Fibroblast of skin of left biceps (primary cell): Measurements from ENCODE around the gene BATF3.
"Not testable (repeated sequence)": the region's sequence is repeated elsewhere in the genome, so short reads cannot be mapped to it uniquely, and the experiment has no call there.

Experiments used
- DNase-seq, 2 experiments: peaks; one replicate each; pipeline ENCODE4 v3.0.0-alpha.2; 2013; ENCODE audit warnings: low read depth in 2 of 2

BATF3 gene, protein sequence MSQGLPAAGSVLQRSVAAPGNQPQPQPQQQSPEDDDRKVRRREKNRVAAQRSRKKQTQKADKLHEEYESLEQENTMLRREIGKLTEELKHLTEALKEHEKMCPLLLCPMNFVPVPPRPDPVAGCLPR

DNA sequence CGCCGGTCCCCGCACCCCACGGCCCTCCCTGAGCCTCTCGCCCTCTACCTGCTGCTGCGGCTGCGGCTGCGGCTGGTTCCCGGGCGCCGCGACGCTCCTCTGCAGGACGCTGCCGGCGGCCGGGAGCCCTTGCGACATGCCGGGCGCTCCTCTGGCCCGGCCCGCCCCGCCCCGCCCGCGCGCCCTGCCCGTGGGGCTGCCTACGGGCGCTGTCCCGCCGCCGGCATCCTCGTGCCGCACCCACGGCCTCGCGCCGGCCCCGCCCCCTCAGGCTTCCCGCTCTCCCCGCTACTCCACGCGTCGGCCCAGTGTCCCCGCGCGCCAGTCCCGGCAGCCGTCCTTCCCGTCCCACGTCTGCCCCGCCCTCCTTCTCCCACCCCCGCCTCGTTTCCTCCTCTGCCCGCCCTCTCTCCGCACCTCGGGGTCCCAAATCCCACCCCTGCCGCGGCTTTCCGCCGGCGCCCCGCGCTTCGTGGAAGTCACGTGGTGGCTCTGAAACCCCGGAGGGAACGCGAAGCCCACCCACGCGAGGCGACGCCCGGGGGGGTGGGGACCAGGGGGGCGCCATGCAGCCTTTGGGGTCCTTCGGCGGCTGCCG is at the start of gene BATF3:
Gene BATF3, minus strand, starts transcription at position 216 of the 598 bp plus-strand sequence. Its CDS starts 78 bp downstream, at position 138.
- no peak for DNase-seq

DNA sequence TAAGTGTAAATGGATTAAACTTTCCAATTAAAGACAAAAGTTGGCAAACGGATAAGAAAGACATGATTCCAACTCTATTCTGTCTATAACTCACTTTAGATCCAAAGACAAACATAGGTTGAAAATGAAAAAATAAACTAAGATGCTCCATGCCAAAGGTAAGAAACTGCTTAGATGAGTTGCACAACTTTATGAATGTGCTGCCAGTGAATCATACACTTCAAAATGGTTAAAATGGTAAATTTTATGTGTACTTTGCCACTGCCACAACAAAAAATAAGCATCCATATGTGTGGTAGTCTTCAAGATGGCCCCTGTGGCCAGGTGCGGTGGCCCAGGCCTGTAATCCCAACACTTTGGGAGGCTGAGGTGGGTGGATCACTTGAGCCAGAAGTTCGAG is 46.9 kb upstream of the BATF3 start:
- no peak for DNase-seq

DNA sequence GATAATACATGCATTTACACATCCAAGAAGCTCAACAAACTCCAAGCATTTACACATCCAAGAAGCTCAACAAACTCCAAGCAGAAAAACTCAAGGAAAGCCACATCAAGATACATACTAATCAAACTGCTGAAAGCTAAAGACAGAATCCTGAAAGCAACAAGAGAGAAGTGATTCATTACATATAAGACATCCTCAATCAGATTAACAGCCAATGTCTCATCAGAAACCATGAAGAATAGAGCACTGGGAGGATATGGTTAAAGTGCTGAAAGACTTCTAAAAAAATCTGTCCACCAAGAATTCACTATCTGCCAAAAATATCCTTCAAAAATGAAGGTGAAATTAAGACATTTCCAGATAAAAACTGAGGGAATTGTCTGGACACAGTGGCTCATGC is 45.7 kb upstream of the BATF3 start:
- DNase-seq: no peak

GRCh38 chr1:212743901-212744475 is 44.3 kb upstream of the BATF3 start:
- no peak for DNase-seq

DNA sequence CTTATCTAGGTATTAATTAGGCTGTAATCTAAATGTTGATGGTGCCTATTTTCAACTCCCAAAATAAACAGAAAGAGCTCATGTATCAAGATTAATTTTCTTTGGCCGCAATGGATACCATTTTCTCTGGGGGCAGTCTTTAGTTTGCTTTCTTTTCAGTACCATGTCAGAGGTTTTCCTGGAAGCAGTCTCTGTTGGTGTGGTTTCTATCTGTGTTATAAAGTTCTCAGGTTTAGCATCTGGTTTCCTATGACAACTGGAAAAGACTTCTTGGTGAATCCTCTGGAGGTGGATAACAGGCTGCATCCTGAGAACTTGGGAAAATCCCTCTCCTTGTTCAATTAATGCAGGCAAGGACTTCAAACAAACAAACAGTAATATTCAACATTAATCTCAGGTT is 38.7 kb upstream of the BATF3 start:
- DNase-seq: no peak

DNA sequence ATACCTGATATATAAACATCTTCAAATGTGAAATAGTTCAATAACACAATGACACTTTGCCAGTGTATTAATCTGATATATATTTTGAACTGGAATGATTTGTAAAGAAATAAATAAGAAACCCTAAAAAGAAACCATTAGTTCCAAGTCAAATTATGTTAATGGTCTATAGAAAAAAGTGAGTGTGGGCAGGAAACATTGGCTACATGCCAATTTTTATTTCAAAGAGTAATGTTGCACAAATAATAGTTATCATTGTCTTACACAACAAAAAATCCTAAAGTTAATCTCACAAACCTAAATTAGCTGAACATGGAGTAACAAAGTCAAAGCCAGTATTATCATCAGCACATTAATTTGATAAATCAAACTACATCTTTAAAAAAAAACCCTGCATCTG is 37.9 kb upstream of the BATF3 start:
- no peak for DNase-seq

- no peak for DNase-seq
These were observed 33.5 kb upstream of the BATF3 start for GRCh38 chr1:212733109-212733508.

DNA sequence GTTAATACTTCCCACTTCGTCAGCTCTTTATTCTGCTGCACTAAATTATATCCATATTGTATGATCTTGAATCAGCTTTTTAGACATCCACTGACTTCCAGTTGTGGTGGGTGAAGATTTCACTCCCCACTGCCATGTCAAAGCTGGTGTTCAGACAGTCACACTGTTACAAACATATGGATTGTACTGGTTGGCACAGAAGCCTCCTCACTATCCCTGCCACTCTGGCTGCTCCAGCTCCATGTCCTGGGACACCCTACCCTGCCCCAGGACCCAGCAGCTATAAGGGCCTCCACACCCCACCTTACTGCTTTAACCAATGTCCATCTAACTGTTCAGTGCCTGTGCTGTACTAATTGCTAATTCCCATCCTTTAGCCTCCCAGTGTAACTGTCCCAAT is 32.0 kb upstream of the BATF3 start:
- DNase-seq: no peak

- no peak for DNase-seq
These were observed 29.0 kb upstream of the BATF3 start for GRCh38 chr1:212728606-212729005.

DNA sequence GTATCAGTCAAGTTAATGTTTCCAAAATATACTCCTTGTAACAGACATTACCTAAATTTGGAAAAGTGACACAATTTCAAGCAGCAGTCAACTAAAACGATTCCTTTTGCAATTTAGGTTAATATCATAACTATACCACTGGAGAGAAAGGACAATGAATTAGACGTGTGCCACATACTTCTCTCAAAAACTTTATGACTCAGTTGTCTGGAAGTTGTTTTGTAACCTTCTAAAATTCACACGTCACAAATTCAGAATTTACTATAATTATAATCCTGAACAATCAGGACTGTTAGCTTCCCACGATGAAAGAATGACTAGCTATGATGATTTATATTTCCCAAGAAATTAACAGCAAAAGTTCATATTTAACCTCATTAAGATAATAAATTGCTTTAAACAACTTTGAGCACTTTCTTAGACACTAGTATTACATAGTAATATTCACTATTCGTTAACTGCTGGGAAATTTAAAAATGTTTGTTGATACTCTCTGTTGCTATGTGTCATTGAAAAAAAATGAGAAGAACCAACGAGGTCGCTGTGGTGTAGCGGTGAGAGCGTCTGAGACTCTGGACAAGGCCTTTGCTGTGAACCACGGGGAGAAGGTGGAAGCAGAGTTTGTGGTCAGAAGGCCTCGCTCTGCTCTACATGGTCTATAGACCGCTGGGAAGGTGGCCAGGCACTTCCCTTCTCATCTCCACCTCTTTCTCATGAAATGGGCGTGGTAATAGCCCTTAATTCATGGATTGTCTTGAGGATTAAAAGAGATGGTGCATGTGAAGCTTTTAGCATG is 27.9 kb upstream of the BATF3 start:
- DNase-seq: peak in 1 of 2 experiments; percentile 4

DNA sequence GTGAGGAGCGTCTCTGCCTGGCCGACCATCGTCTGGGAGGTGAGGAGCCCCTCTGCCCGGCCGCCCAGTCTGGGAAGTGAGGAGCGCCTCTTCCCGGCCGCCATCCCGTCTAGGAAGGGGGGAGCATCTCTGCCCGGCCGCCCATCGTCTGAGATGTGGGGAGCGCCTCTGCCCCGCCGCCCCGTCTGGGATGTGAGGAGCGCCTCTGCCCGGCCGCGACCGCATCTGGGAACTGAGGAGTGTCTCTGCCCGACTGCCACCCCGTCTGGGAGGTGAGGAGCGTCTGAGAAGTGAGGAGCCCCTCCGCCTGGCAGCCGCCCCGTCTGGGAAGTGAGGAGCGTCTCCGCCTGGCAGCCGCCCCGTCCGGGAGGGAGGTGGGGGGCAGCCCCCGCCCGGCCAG is 25.0 kb upstream of the BATF3 start:
- not testable (repeated sequence) for DNase-seq

GRCh38 chr1:212722270-212722957 is 22.8 kb upstream of the BATF3 start:
- DNase-seq: no peak

- peak; percentile 49 to 53 for DNase-seq
These were observed 22.0 kb upstream of the BATF3 start for GRCh38 chr1:212721388-212722247.

- no peak for DNase-seq
These were observed 20.0 kb upstream of the BATF3 start for GRCh38 chr1:212719633-212720032.

- DNase-seq: no peak
These were observed 18.9 kb upstream of the BATF3 start for GRCh38 chr1:212718499-212718898.

GRCh38 chr1:212716161-212716560 is 16.5 kb upstream of the BATF3 start:
- no peak for DNase-seq

GRCh38 chr1:212713465-212714136 is 14.0 kb upstream of the BATF3 start:
- no peak for DNase-seq

GRCh38 chr1:212712451-212713303 is 13.0 kb upstream of the BATF3 start:
- DNase-seq: peak; percentile 50 to 51

DNA sequence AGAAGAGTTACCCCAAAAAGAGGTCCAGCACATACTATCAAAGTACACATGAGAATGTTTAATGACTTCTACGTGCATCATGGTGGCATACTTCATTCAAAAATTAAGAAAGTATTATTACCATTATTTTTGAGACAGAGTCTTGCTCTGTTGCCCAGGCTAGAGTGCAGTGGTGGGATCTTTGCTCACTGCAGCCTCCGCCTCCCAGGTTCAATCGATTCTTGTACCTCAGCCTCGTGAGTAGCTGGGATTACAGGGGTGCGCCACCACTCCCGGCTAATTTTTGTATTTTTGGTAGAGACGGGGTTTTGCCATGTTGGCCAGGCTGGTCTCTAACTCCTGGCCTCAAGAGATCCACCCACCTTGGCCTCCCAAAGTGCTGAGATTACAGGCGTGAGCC is 12.3 kb upstream of the BATF3 start:
- not testable (repeated sequence) for DNase-seq

- DNase-seq: no peak
These were observed 10.9 kb upstream of the BATF3 start for GRCh38 chr1:212710566-212710965.
